HG03196 (cell line): ENCODE results near the gene CAV3.

Experiments
- ATAC-seq: cut with Tn5 transposase; IDR thresholded peaks from one replicate; pipeline ENCODE4 v1.9.1; 2021; ENCODE audit not compliant: unreplicated experiment

Gene CAV3

GRCh38 chr3:8760091-8760490 is 26.5 kb downstream of the CAV3 start:
- no peak for ATAC-seq

DNA sequence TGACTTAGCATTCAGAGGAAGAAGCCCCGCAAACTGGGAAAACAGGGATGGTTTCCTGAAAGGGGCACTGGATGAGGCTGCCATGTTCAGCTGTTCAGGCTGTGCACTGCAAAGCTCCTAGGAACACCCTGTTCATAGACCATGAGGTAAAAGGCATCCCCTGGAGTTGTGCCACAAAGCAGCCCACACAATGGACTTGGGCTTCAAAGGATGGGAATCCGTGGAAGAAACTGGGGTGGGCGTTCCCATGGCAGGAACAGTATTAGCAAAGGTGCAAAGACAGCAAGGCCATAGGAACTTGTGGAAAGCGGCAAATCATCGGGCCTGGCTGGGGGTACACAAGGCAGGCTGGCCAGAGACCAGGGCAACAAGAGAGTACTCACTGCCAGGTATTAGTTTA is 26.9 kb downstream of the CAV3 start:
- no peak for ATAC-seq

DNA sequence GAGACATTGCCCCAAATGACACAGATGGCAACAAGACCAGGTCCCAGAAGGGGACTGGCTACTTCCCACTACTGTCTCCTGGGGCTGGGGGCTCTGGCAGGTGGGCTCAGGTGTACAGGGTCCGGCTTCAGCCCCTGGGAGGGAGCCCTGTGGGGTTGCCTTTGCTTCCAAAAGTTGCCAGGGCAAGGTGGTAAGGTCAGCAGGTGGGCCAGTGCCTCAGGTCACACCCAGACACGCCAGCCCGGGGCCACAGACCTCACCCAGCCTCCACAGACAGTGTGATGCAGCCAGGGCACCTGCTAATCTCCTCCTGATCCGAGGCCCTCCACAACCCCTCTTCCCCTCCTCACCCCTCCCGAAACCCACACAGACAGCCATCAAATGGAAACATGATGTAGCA is 28.3 kb downstream of the CAV3 start:
- ATAC-seq: no peak

DNA sequence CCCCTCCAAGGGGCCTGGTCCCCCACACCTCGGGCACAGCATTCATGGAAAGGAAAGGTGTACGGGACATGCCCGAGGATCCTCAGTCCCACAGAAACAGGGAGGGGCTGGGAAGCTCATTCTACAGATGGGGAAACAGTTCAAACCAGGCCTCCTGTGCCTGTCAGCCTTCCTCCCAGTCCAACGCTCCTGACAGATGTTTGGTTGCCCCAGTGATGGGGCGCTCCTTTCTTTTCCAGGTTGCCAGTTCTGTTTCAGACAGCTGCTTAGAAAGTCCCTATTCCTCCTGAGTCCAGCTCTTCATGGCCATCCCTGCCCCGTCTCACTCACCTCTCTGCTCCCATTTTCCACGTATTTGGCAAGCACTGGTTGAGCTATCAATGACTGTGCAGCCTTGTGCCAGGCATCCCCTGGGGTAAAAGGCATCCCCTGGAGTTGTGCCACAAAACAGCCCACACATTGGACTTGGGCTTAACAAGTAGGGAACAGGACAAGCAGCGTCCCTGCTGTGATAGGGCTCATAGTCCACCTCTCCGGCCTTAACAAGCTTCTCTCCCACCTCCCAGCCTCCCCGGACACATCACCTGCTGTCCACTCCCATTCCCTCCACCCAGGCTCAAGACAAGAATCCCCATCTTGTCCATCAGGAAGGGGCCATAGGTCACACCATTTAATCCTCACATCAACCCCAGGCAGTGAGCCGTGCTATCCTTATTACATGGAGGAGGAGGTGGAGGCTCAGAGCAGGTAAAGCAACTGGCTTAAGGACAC is 29.2 kb downstream of the CAV3 start:
- ATAC-seq: no peak

DNA sequence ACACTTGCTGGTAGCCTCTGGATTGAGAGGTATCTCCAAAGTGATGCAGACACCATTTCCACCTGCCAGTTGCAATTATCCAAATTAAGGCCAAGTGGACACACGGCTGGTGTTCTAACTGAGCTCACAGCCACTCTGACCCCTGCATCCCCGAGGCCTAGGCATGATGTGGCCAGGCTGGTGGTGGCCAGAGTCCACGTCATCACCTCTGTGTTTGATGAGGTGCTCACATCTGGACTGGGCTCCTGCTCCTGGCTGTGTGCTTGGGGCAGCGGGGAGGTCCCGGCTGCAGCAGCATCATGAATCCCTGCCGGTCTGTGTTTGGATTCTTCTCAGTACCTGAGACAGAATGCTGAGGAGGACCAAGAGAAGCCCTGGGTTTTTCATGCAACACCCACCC is 30.9 kb downstream of the CAV3 start:
- ATAC-seq: no peak

DNA sequence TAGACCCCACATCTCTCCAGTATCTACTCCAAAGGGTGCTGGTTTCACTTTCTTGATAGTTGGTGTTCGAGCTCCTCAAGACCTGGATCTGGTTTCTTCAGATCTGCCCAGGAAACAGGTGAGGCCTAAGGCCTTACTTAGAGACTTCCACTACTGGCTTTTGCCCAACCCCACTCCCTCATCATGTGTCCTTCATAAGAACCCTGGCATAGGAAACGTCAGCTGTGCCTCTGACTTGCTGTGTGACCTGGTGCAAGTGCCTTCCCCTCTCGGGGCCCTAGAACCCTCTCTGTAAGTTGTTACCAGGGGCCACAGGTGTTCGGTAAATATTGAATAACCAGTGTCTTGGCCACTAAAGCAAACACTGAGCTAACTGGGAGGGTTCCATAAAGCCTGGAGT is 31.9 kb downstream of the CAV3 start:
- no peak for ATAC-seq

GRCh38 chr3:8766148-8766547 is 32.5 kb downstream of the CAV3 start:
- ATAC-seq: no peak

GRCh38 chr3:8767256-8767666 is 33.7 kb downstream of the CAV3 start:
- ATAC-seq: no peak

- ATAC-seq: peak; percentile 36
Measured at GRCh38 chr3:8767667-8768363, 34.2 kb downstream of the CAV3 start.

DNA sequence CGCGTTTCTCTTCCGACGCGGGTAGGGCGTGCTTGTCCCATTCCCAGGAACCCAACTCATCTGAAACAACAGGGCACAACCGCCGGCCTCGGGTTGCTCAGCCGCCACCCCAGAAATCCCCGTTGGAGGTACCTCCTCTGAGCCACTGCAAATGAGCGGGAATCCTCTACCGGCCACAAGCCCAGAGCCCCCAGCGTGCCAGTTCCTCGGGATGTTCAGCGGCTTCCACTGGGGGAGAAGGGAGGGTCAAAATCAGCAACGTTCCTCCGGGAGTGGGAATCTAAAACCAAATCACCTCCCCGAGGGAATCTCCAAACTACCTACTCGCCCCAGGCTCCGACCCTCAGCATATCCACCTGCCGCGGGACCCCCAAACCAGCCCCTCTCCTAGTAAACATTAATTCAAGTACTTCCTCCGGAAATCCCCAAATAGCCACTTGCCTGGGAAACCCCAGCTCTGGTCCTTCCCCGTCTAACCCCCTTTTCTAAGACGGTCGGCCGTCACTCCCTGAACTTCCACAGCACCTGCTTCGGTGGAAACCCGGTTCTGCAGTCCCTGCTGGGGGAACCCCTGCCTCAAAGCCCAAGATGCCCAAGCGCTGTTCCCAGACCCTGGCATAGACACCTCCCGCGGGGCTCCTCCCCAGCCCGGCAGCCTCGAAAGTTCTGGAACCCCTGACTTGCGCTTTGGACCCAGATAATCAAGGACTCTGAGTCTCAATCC is 34.9 kb downstream of the CAV3 start:
- peak; percentile 37 for ATAC-seq

DNA sequence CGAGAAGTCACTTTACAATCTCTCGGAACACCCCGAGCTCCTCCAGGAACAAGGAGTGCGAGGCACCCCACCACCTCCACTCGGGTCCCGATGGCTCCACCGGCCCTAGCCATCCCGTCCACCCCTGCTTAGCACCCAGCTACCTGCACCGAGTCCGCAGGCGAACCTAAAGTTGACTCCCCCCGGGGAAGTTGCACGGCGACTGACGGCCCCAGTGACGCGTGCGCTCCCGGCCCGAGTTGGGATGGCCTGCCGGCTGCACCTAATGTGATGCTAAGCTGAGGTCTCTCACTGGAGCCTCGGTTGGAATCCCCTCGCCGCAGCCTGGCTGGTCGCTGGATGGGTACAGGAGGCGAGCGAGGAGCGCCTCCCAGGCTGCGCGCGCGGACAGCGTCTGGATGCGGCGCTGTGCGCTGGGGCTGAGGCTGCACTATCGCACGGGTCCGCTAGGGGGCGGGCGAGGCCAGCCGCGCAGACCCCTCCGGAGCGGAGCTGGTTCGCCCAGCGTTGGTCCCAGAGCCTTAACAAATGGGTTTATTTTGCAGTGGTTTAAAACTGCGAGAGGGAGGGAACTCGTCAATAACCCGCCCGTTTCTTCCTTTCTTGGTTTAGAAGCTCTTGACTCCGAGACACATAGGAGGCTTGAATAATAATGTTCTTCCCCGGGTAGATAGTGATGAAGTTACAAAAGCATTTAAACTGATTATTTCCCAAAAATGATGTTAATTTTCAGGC is 35.7 kb downstream of the CAV3 start, which contains the start of gene OXTR:
OXTR (minus strand) TSS at position 526 of the 735 bp plus-strand sequence. CDS start 1,426 bp downstream, outside the sequence.
- peak; percentile 72 for ATAC-seq

GRCh38 chr3:8773941-8774542 is 40.4 kb downstream of the CAV3 start:
- ATAC-seq: no peak

DNA sequence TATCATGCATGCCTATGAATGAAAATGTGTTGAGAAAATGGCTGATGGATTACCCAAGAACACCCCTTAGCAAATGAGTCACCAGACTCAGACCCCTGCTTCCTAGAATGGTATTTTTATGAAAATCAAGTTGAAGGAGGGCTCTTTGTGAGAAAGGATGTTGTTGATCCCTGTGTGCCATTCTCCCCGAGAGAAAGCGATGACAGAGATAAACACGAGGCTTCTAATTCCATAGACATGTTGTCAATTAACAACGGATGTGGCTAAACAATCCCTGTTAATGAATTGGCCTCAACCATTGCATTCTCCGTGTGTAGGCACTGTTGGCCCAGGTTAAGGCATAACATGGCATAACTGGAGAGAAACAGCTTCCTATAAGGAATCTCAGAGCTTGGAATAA is 41.6 kb downstream of the CAV3 start:
- no peak for ATAC-seq

- no peak for ATAC-seq
Measured at GRCh38 chr3:8775602-8776001, 42.0 kb downstream of the CAV3 start.

DNA sequence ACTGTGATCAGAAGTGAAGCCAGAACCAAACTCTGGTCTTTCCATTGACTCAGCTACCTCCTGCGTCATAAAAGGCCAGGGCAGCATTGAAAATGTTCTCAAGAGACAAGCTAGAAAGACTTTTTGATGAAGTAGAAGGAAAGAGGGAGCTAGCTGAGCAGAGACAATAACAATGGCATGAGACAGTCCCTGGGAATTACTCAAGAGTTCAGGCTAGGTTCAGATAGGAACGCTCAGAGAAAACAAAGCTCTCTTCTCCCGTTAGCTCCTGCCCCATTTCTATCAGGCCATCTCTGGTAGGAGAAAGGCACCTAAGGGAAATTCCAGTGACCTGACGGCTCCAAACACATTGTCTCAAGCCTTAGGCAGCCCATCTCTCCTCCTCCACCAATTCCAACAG is 42.8 kb downstream of the CAV3 start:
- ATAC-seq: no peak

GRCh38 chr3:8777201-8777977 is 43.8 kb downstream of the CAV3 start:
- no peak for ATAC-seq

GRCh38 chr3:8777978-8778267 is 44.3 kb downstream of the CAV3 start:
- no peak for ATAC-seq

- no peak for ATAC-seq
Measured at GRCh38 chr3:8778475-8778874, 44.9 kb downstream of the CAV3 start.

DNA sequence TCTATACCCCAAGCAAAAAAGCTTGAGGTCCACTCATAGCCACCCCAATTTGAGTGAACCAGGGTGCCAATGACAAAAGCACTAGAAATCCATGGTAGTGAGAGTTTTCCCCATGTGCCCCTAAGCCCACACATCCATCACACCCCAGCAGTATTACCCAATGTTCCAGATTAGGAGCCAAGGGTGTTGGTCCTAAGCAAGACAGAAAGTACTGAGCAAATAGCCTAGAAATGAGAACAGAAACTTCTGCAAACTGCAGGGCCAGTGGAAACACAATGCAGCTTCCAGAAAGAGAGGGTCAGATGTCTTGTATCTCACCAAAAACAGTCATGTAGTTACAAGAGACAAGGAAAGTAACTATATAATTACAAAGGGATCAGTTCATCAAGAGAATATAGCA is 46.7 kb downstream of the CAV3 start:
- no peak for ATAC-seq
